Subcutaneous adipose tissue (tissue), 4 donors: ENCODE measurements around the gene AUTS2. TPM values are rescaled to one million over a fixed set of nuclear protein-coding genes. Genes with fewer than 3 reads are reported as not detected.

ENCODE experiments used
- CTCF ChIP-seq: fragments of 450-650 bp; IDR thresholded peaks from one replicate; pipeline ENCODE4 v1.5.1; 2016; ENCODE audit warnings: low read depth, mild to moderate bottlenecking, control low read depth, antibody characterized with exemption, moderate library complexity
- total RNA-seq, 4 donors: library from RNA; depleted of rRNA; stranded (reverse); fragments of >200 nt; gene quantifications; one replicate each; pipeline ENCODE4 v1.1.0, GENCODE V29; 2016

Gene AUTS2
- total RNA-seq, 4 donors from 2014 or later: 22.4 to 46.9 (median 27.4) TPM

- TF ChIP-seq CTCF: no peak
Measured at GRCh38 chr7:69778138-69778537, 179.9 kb downstream of the AUTS2 start.

- TF ChIP-seq CTCF: no peak
Measured at GRCh38 chr7:69780379-69780778, 182.1 kb downstream of the AUTS2 start.

- TF ChIP-seq CTCF: no peak
Measured at GRCh38 chr7:69781412-69781846, 183.2 kb downstream of the AUTS2 start.

GRCh38 chr7:69782917-69783684, 184.8 kb downstream of the AUTS2 start:
- TF ChIP-seq CTCF: no peak

- TF ChIP-seq CTCF: no peak
Measured at GRCh38 chr7:69786730-69787395, 188.6 kb downstream of the AUTS2 start.

- TF ChIP-seq CTCF: no peak
Measured at GRCh38 chr7:69787736-69788431, 189.6 kb downstream of the AUTS2 start.

- no peak for TF ChIP-seq CTCF
Measured at GRCh38 chr7:69789563-69789962, 191.3 kb downstream of the AUTS2 start.
